GOT3 (cell line): ENCODE measurements around the gene COL28A1.
"Not testable (repeated sequence)": the region's sequence is repeated elsewhere in the genome, so short reads cannot be mapped to it uniquely, and the experiment has no call there.

Experiments used
- DNase-seq: peaks from one replicate; lab custom pipeline; 2025; ENCODE audit warnings: mixed read lengths; lab: John Stamatoyannopoulos, UW

Gene COL28A1

GRCh38 chr7:7561591-7561990 is 25.9 kb upstream of the COL28A1 start:
- DNase-seq: not testable (repeated sequence)

- no peak for DNase-seq
Observed at GRCh38 chr7:7557252-7557651, 21.6 kb upstream of the COL28A1 start.

GRCh38 chr7:7556852-7557251 is 21.2 kb upstream of the COL28A1 start:
- DNase-seq: no peak

GRCh38 chr7:7554649-7555575 is 19.2 kb upstream of the COL28A1 start:
- no peak for DNase-seq

GRCh38 chr7:7554021-7554432 is 18.4 kb upstream of the COL28A1 start:
- DNase-seq: no peak

- DNase-seq: no peak
Observed at GRCh38 chr7:7553386-7553785, 17.7 kb upstream of the COL28A1 start.

GRCh38 chr7:7552199-7552598 is 16.5 kb upstream of the COL28A1 start:
- DNase-seq: no peak

- no peak for DNase-seq
Observed at GRCh38 chr7:7550663-7551062, 15.0 kb upstream of the COL28A1 start.

GRCh38 chr7:7548407-7548806 is 12.7 kb upstream of the COL28A1 start:
- no peak for DNase-seq

GRCh38 chr7:7542251-7542835 is 6.7 kb upstream of the COL28A1 start:
- no peak for DNase-seq

GRCh38 chr7:7539711-7540110 is 4.0 kb upstream of the COL28A1 start:
- DNase-seq: no peak

GRCh38 chr7:7539152-7539551 is 3.5 kb upstream of the COL28A1 start:
- DNase-seq: no peak

- no peak for DNase-seq
Observed at GRCh38 chr7:7537711-7538110, 2.0 kb upstream of the COL28A1 start.

- DNase-seq: no peak
Observed at GRCh38 chr7:7536396-7537019, 835 bp upstream of the COL28A1 start.

GRCh38 chr7:7533831-7534430 is 1.7 kb downstream of the COL28A1 start:
- no peak for DNase-seq

- no peak for DNase-seq
Observed at GRCh38 chr7:7529328-7529727, 6.3 kb downstream of the COL28A1 start.

GRCh38 chr7:7527047-7527446 is 8.6 kb downstream of the COL28A1 start:
- no peak for DNase-seq

- no peak for DNase-seq
Observed at GRCh38 chr7:7526006-7526405, 9.7 kb downstream of the COL28A1 start.

GRCh38 chr7:7524121-7524520 is 11.6 kb downstream of the COL28A1 start:
- DNase-seq: no peak

- DNase-seq: no peak
Observed at GRCh38 chr7:7522421-7522820, 13.3 kb downstream of the COL28A1 start.

- no peak for DNase-seq
Observed at GRCh38 chr7:7521259-7521658, 14.4 kb downstream of the COL28A1 start.

- DNase-seq: no peak
Observed at GRCh38 chr7:7519528-7519927, 16.1 kb downstream of the COL28A1 start.

GRCh38 chr7:7519056-7519455 is 16.6 kb downstream of the COL28A1 start:
- no peak for DNase-seq
